GM19372 (cell line): Measurements from ENCODE around the gene TMEM81.

Experiments used
- ATAC-seq: cut with Tn5 transposase; IDR thresholded peaks from one replicate; pipeline ENCODE4 v1.9.1; 2021; ENCODE audit warnings: mild to moderate bottlenecking, low read depth, moderate library complexity; ENCODE audit not compliant: unreplicated experiment

TMEM81 gene

GRCh38 chr1:205077158-205077933, 6.9 kb downstream of the TMEM81 start:
- no peak for ATAC-seq

GRCh38 chr1:205076245-205076761, 8.0 kb downstream of the TMEM81 start:
- no peak for ATAC-seq

- no peak for ATAC-seq
These were observed 8.6 kb downstream of the TMEM81 start for GRCh38 chr1:205075642-205076155.

GRCh38 chr1:205074513-205074912, 9.7 kb downstream of the TMEM81 start:
- ATAC-seq, result no peak

GRCh38 chr1:205074084-205074483, 10.2 kb downstream of the TMEM81 start:
- ATAC-seq, result no peak

- no peak for ATAC-seq
These were observed 10.7 kb downstream of the TMEM81 start for GRCh38 chr1:205073511-205073910.

- ATAC-seq, result no peak
These were observed 11.4 kb downstream of the TMEM81 start for GRCh38 chr1:205072881-205073280.

- no peak for ATAC-seq
These were observed 12.0 kb downstream of the TMEM81 start for GRCh38 chr1:205072286-205072685.

- no peak for ATAC-seq
These were observed 12.5 kb downstream of the TMEM81 start for GRCh38 chr1:205071801-205072200.

- no peak for ATAC-seq
These were observed 13.2 kb downstream of the TMEM81 start for GRCh38 chr1:205071028-205071409.

GRCh38 chr1:205069371-205070125, 14.7 kb downstream of the TMEM81 start:
- ATAC-seq, result no peak

GRCh38 chr1:205068457-205069040, 15.7 kb downstream of the TMEM81 start:
- ATAC-seq, result no peak

GRCh38 chr1:205068001-205068400, 16.3 kb downstream of the TMEM81 start:
- ATAC-seq, result no peak

GRCh38 chr1:205067031-205067430, 17.2 kb downstream of the TMEM81 start:
- no peak for ATAC-seq

- ATAC-seq, result no peak
These were observed 18.0 kb downstream of the TMEM81 start for GRCh38 chr1:205066141-205066818.

GRCh38 chr1:205065666-205066065, 18.6 kb downstream of the TMEM81 start:
- ATAC-seq, result no peak

- ATAC-seq, result no peak
These were observed 19.4 kb downstream of the TMEM81 start for GRCh38 chr1:205064741-205065316.

- no peak for ATAC-seq
These were observed 20.0 kb downstream of the TMEM81 start for GRCh38 chr1:205064301-205064700.

GRCh38 chr1:205062895-205063294, 21.4 kb downstream of the TMEM81 start:
- ATAC-seq, result no peak

- ATAC-seq, result no peak
These were observed 21.9 kb downstream of the TMEM81 start for GRCh38 chr1:205062319-205062718.
